ENCODE data around the gene EHMT1.
"Not testable (repeated sequence)": the region's sequence is repeated elsewhere in the genome, so short reads cannot be mapped to it uniquely, and the experiment has no call there.

Gene EHMT1

GRCh38 chr9:137715866-137716693 lies 97.3 kb downstream of the EHMT1 start:
- DNase-seq (ENCODE audit: low read depth in 3 of 3, low spot score in 1 of 3): not testable (repeated sequence)

GRCh38 chr9:137716694-137717287 lies 98.0 kb downstream of the EHMT1 start:
- no peak for DNase-seq (ENCODE audit: low read depth in 3 of 3, low spot score in 1 of 3)

GRCh38 chr9:137717776-137718327 lies 99.0 kb downstream of the EHMT1 start:
- no peak for DNase-seq (ENCODE audit: low read depth in 3 of 3, low spot score in 1 of 3)

GRCh38 chr9:137719194-137719593 lies 100.4 kb downstream of the EHMT1 start:
- no peak for DNase-seq (ENCODE audit: low read depth in 3 of 3, low spot score in 1 of 3)

DNA sequence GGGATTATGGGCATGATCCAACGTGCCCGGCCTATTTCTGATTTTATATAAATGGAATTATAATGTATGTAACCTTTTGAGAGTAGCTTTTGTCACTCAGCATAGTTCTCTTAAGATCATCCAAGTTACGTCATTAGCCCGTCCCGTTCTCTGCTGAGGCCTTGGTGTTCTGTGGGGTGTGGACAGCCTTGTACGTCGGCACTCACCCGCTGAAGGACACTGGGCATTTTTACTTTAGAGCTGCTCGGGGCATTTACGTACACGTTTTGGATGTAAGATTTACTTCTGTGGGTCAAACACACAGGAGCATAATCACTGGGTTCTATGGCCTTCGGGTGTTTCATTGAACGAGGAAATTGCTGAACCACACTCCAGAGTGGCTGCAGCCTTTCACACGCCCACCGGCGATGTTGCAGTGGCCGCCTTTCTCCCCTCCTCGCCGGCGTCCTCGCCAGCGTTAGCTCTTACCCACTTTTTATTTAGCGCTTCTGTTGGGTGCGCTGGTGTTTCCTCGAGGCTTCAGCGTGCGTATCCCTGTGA lies 101.8 kb downstream of the EHMT1 start:
- no peak for DNase-seq (ENCODE audit: low read depth in 3 of 3, low spot score in 1 of 3)

GRCh38 chr9:137721479-137721878 lies 102.7 kb downstream of the EHMT1 start:
- no peak for DNase-seq (ENCODE audit: low read depth in 3 of 3, low spot score in 1 of 3)

GRCh38 chr9:137721899-137722298 lies 103.1 kb downstream of the EHMT1 start:
- no peak for DNase-seq (ENCODE audit: low read depth in 3 of 3, low spot score in 1 of 3)

DNA sequence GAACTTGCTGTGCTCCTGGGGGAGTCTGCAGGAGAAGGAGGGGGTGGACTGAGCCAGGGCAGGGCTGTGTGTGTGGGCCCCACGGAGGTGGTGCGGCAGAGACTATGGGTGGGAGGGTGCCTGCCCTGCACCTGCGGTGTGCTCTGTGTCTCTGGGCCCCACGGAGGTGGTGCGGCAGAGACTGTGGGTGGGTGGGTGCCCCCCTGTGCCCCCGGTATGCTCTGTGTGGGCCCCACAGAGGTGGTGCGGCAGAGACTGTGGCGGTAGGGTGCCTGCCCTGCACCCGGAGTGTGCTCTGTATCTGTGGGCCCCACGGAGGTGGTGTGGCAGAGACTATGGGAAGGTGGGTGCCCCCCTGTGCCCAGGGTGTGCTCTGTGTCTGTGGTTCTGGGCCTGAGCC lies 103.7 kb downstream of the EHMT1 start:
- no peak for DNase-seq (ENCODE audit: low read depth in 3 of 3, low spot score in 1 of 3)

DNA sequence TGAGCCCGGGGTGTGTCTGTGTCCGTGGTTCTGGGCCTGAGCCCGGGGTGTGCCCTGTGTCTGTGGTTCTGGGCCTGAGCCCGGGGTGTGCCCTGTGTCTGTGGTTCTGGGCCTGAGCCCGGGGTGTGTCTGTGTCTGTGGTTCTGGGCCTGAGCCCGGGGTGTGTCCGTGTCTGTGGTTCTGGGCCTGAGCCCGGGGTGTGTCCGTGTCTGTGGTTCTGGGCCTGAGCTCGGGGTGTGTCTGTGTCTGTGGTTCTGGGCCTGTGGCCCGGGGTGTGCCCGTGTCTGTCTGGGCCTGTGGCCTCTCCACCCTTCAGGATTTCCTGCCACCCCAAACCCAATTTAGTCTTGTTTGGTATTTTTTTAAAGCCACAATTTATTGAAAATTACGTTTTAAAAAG lies 104.6 kb downstream of the EHMT1 start:
- not testable (repeated sequence) for DNase-seq (ENCODE audit: low read depth in 3 of 3, low spot score in 1 of 3)

GRCh38 chr9:137723783-137724445 lies 105.1 kb downstream of the EHMT1 start:
- DNase-seq (ENCODE audit: low read depth in 3 of 3, low spot score in 1 of 3): no peak

GRCh38 chr9:137724818-137725240 lies 106.0 kb downstream of the EHMT1 start:
- DNase-seq (ENCODE audit: low read depth in 3 of 3, low spot score in 1 of 3): no peak

DNA sequence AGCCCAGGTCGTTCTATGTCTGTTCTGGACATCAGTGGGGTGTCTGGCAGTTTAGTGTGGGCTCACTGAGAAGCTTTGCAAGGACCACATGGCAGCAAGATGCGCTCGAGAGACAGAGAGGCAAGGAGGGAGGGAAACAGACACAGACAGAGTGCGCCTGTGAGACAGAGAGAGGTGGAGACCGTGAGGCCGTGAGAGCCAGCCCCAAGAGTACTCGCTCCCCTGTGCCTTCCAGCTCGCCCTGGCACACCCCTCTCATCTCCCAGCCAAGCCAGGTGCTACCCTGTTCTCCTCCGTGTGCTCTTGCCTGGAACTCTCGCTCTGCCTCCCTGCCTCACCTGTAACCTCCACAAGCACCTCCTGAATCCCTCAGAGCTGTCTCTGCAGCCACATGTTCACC lies 106.8 kb downstream of the EHMT1 start:
- no peak for DNase-seq (ENCODE audit: low read depth in 3 of 3, low spot score in 1 of 3)

DNA sequence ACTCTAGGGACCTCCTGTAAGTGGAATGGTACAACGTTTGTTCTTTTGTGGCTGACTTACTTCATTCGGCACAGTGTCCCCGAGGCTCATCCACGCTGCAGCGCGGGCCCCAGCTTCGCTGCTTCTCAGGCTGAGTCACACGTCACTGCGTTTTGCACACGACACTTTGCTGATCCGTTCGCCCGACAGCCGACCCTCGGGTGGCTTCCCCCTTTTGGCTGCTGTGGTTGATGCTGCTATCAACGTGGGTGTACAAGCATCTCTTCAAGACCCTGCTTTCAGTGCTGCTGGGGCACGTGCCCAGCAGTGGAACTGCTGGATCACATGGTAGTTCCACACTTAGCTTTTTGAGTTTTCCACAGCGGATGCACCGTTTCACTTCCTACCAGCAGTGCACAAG lies 107.5 kb downstream of the EHMT1 start:
- DNase-seq (ENCODE audit: low read depth in 3 of 3, low spot score in 1 of 3): not testable (repeated sequence)

DNA sequence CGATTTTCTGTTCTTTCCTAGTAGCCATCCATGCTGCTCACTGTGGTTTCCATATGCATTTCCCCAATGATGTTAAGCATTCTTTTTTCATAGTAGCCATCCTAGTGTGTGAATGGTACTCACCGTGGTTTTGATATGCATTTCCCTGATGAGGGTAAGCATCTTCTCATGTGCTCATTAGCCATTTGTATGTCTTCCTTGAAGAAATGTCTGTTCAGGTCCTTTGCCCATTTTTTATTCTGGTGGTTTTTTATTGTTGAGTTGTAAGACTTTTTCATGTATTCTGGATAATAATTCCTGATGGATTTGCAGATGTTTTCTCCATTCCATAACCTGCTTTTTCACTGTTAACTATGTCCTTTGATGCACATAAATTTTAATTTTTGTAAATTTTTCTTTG lies 108.0 kb downstream of the EHMT1 start:
- no peak for DNase-seq (ENCODE audit: low read depth in 3 of 3, low spot score in 1 of 3)

- DNase-seq (ENCODE audit: low read depth in 3 of 3, low spot score in 1 of 3): no peak
These were observed 108.9 kb downstream of the EHMT1 start for GRCh38 chr9:137727716-137728115.

GRCh38 chr9:137728444-137729311 lies 109.9 kb downstream of the EHMT1 start:
- DNase-seq (ENCODE audit: low read depth in 3 of 3, low spot score in 1 of 3): no peak

DNA sequence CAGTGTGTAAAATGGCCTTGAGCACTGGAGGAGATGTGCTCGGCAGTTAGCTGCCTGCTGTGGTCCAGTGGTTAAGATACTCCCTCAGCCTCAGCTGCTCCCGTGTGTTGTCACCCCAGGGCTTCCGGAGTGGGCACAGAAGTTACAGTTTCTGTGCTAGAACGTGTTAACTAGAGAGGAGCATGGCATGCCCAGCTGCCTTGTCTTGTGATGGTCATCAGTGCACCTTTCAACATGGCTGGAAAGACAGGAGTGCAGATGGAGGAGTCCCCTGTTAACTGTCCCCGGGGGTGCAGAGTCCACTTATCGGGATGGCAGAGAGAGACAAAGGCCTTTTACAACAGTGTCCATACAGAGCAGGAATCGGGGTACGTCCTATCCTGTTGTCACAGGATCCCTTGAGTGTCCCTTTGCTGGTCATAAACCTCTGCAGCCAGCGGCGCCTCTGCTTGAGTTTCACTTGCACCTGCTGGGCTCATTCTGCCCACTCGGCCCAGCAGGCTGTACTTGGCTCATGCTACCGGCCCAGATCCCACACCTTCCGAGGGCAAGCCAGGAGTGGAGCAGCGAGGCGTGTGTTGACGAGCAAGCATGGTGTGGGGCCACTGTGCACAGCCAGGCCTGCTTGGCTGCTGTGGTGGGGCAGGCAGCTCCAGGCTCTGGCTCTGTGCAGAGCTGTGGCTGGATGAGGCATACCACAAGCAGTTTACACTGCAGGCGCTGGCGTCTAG lies 112.6 kb downstream of the EHMT1 start:
- no peak for DNase-seq (ENCODE audit: low read depth in 3 of 3, low spot score in 1 of 3)

GRCh38 chr9:137731947-137732813 lies 113.4 kb downstream of the EHMT1 start:
- no peak for DNase-seq (ENCODE audit: low read depth in 3 of 3, low spot score in 1 of 3)

- DNase-seq (ENCODE audit: low read depth in 3 of 3, low spot score in 1 of 3): no peak
These were observed 114.6 kb downstream of the EHMT1 start for GRCh38 chr9:137733429-137733828.
